Natural killer cell (primary cell): ENCODE data around the gene HOXD4. TPM values are rescaled to one million over a fixed set of nuclear protein-coding genes. Genes with fewer than 3 reads are reported as not detected.

ENCODE experiments used
- ATAC-seq, 3 donors: fragments of 150-1000 bp in 2 of 3; fragments of 200-7000 bp in 1 of 3; cut with Tn5 transposase; 1 replicate in 1 of 3; 2 replicates in 2 of 3; pipeline ENCODE4 v1.10.0; 2021; ENCODE audit warnings: mild to moderate bottlenecking in 2 of 3, moderate library complexity in 2 of 3
- DNase-seq, 2 donors: peaks; one replicate each; pipeline versions ENCODE4 v3.0.0 to v3.0.0-alpha.2; 2013 to 2021; ENCODE audit warnings: mixed read lengths in 1 of 2
- H3K27ac ChIP-seq: one replicate; pipeline ENCODE4 v1.5.1; 2013; ENCODE audit warnings: mild to moderate bottlenecking, low read length
- H3K27me3 ChIP-seq: one replicate; pipeline ENCODE4 v1.6.1; 2013; ENCODE audit warnings: low read length; ENCODE audit not compliant: control insufficient read depth, insufficient read depth
- H3K36me3 ChIP-seq: one replicate; pipeline ENCODE4 v1.6.1; 2013; ENCODE audit warnings: low read length; ENCODE audit not compliant: control insufficient read depth, insufficient read depth
- H3K4me1 ChIP-seq: one replicate; pipeline ENCODE4 v1.6.1; 2013; ENCODE audit warnings: low read length; ENCODE audit not compliant: control insufficient read depth, insufficient read depth
- H3K4me3 ChIP-seq: one replicate; pipeline ENCODE4 v1.5.1; 2013; ENCODE audit warnings: low read length
- H3K9me3 ChIP-seq: one replicate; pipeline ENCODE4 v1.6.1; 2013; ENCODE audit warnings: low read length; ENCODE audit not compliant: control insufficient read depth, insufficient read depth
- H3K27ac Mint-ChIP-seq, 2 donors: one replicate each; pipeline ENCODE4 v1.8.0; 2022; ENCODE audit warnings: mild to moderate bottlenecking in 2 of 2, mixed read lengths in 2 of 2, moderate library complexity in 1 of 2
- H3K27me3 Mint-ChIP-seq, 2 donors: one replicate each; pipeline ENCODE4 v1.8.0; 2022; ENCODE audit warnings: low read depth in 2 of 2, mixed read lengths in 2 of 2
- H3K36me3 Mint-ChIP-seq: one replicate; pipeline ENCODE4 v1.8.0; 2022; ENCODE audit warnings: mixed read lengths
- H3K4me1 Mint-ChIP-seq, 2 donors: one replicate each; pipeline ENCODE4 v1.8.0; 2022; ENCODE audit warnings: mixed read lengths in 2 of 2
- H3K4me3 Mint-ChIP-seq: one replicate; pipeline ENCODE4 v1.8.0; 2022; ENCODE audit warnings: mild to moderate bottlenecking, moderate library complexity, mixed read lengths
- H3K9me3 Mint-ChIP-seq, 2 donors: one replicate each; pipeline ENCODE4 v1.8.0; 2022; ENCODE audit warnings: mixed read lengths in 2 of 2
- WGBS: methylation state at CpG from one replicate; pipeline ENCODE4 v1.1.7; 2013; ENCODE audit warnings: missing lambda C conversion rate; ENCODE audit not compliant: insufficient coverage; 5-methylcytosine and 5-hydroxymethylcytosine counted together
- intact Hi-C: fragments of 100-400 bp; cut with micrococcal nuclease; formaldehyde crosslinking; loops from one replicate; pipeline ENCODE4 v1.14.2; 2022
- total RNA-seq, 4 donors: library from RNA; stranded (reverse); fragments of 120-200 nt in 1 of 4; gene quantifications; one replicate each; pipeline versions ENCODE4 v1.2.3 to v1.2.4, GENCODE V29; 2013 to 2022
- TF ChIP-seq, protein P1 (sequence below): fragments of 200-600 bp; IDR thresholded peaks from one replicate; pipeline ENCODE4 v1.8.0; 2022; ENCODE audit warnings: antibody characterized with exemption

The HOXD4 gene
- total RNA-seq, 3 donors from 2014 or later (not counting 1 experiment from before 2014, with no cell fraction given), result not detected

DNA sequence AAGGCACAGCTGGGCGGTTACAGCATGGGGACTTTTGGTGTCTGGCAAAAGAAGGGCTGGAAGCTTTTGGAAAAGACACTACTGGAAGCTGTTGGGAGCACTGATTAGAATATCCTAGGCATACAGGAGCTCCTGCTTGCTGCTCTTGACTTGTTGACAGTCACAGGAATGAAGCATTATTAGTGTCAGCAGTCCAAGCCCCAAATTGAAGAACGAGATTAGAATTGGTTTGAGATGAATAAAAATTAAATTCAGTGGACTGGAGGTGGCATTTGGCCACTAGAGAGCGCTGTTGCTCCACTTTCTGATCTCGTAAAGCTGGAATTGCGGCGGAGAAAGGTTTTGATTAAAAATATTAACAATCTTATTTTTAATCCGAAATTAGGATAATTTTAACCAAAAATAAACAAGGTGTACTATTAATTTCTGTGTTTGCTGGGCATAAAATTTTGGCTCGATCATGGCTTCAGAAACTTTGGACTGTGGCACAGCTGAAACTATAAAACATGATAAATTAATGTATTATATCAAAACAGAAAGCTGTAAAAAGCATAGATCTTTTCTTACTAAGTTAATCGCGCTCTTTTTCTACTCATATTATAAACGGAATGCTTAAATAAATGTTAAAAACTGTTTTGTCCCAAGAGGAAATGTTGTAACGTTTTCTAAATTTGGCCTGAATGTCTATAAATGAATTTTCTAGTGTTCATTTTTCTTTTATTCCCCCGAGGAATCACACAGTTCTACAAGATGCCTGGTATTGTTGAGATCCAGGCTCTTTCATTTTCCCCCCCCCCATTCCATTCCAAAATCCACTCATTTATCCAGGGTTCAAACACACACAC, 24.2 kb upstream of the HOXD4 start:
- no peaks in the 10 kb centered on the region for H3K9me3 ChIP-seq
- Mint-ChIP-seq H3K27ac (peak overlapping the region in 1 of 2 donors; percentile 18), H3K36me3 (peaks cover 17% of the 10 kb centered on the region), H3K27me3 (peaks cover 69 to 75% of the 10 kb centered on the region in 2 donors), H3K9me3 (no peaks in the 10 kb centered on the region), H3K4me3 (peak overlapping the region; percentile 40), H3K4me1 (peaks cover 22 to 27% of the 10 kb centered on the region in 2 donors)
- peaks cover 82% of the 10 kb centered on the region for H3K27me3 ChIP-seq
- intact Hi-C loops, result loop anchor here (1.0 to 5.0 kb wide), 6 partner anchors 328 to 1035 kb away; no protein-coding TSS in a partner anchor
- TF ChIP-seq, protein P1, sequence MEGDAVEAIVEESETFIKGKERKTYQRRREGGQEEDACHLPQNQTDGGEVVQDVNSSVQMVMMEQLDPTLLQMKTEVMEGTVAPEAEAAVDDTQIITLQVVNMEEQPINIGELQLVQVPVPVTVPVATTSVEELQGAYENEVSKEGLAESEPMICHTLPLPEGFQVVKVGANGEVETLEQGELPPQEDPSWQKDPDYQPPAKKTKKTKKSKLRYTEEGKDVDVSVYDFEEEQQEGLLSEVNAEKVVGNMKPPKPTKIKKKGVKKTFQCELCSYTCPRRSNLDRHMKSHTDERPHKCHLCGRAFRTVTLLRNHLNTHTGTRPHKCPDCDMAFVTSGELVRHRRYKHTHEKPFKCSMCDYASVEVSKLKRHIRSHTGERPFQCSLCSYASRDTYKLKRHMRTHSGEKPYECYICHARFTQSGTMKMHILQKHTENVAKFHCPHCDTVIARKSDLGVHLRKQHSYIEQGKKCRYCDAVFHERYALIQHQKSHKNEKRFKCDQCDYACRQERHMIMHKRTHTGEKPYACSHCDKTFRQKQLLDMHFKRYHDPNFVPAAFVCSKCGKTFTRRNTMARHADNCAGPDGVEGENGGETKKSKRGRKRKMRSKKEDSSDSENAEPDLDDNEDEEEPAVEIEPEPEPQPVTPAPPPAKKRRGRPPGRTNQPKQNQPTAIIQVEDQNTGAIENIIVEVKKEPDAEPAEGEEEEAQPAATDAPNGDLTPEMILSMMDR, result peak; percentile 93
- peak; percentile 57 to 87 for DNase-seq
- no peak overlapping the region for H3K4me3 ChIP-seq
- no peak overlapping the region for H3K27ac ChIP-seq
- peaks cover 26% of the 10 kb centered on the region for H3K4me1 ChIP-seq
- 9% methylated on average over 7 of the region's 13 CpGs for WGBS
- ATAC-seq, result peak in 1 of 3 donors; percentile 32
- H3K36me3 ChIP-seq, result no peaks in the 10 kb centered on the region

DNA sequence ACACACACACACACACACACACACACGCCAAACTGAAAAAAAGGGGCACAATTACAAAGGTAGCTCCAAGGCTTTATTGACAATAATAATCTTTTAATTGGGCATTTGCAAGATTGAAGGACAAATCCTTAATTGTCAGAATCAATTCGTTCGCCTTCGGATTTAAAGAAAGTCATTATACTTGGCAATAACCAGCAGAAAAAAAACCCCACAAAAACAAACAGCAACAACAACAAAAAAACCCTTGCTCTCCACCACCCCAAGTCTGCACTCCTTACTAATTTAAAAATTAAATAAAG, 23.6 kb upstream of the HOXD4 start:
- H3K9me3 Mint-ChIP-seq, result no peaks in the 10 kb centered on the region
- Histone ChIP-seq H3K27me3 (peaks cover 84% of the 10 kb centered on the region), H3K4me1 (peaks cover 26% of the 10 kb centered on the region), H3K4me3 (no peak overlapping the region), H3K9me3 (no peaks in the 10 kb centered on the region), H3K36me3 (no peaks in the 10 kb centered on the region), H3K27ac (no peak overlapping the region)
- peaks cover 22% of the 10 kb centered on the region for H3K36me3 Mint-ChIP-seq
- H3K27me3 Mint-ChIP-seq, result peaks cover 70 to 81% of the 10 kb centered on the region in 2 donors
- H3K4me1 Mint-ChIP-seq, result peaks cover 28 to 33% of the 10 kb centered on the region in 2 donors
- 24% methylated on average over 3 of the region's 4 CpGs for WGBS
- intact Hi-C loops, result loop anchor here (1.0 to 5.0 kb wide), 6 partner anchors 328 to 1035 kb away; no protein-coding TSS in a partner anchor
- TF ChIP-seq, protein P1, result no peak
- DNase-seq, result no peak
- peak overlapping the region in 1 of 2 donors; percentile 54 for H3K27ac Mint-ChIP-seq
- ATAC-seq, result no peak
- peak overlapping the region; percentile 78 for H3K4me3 Mint-ChIP-seq

DNA sequence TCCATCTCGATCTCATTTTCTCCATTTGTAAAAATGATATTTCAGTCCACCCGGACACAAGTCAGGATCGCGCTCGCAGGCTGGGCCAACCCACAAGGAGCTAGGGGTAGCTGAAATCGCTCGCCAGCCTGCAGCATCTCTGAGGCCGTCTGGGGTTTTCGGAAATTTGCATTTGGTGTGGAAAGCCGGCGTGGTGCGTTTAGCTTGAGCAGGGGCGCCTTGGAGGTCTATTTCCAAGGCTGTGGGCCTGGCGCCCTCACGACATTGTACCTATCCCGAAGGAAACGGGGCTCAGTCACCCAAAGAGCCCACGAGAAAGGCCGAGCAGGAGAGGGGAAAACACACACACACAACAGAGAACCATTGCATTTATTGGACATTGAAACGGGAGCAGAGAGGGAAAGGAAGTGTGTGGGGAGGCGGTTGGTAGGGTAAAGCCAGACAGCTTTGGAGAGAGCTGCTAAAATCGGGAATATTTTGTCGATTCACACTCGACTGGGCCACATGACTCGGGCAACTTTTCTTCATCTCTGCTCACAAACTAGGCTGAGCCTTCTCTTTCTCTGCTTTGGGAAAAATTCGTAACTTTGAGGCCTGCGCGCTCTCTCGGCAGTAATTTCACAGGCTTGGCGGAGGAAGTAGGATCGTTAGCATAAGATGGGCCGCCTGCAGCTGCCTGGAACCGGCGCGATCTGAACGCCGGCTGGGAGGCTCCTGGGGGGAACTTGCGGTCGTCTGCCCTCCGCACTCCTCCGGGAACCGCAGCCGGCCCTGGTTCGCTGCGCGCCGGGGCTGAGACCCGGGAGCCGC, 23.0 kb upstream of the HOXD4 start:
- Histone ChIP-seq H3K4me1 (peaks cover 25% of the 10 kb centered on the region), H3K4me3 (no peak overlapping the region), H3K27ac (no peak overlapping the region), H3K9me3 (peaks cover 3% of the 10 kb centered on the region), H3K27me3 (peaks cover 87% of the 10 kb centered on the region), H3K36me3 (no peaks in the 10 kb centered on the region)
- TF ChIP-seq, protein P1, result no peak
- Mint-ChIP-seq H3K9me3 (no peaks in the 10 kb centered on the region), H3K27me3 (peaks cover 75 to 86% of the 10 kb centered on the region in 2 donors), H3K27ac (peak overlapping the region in 1 of 2 donors; percentile 54), H3K4me3 (peak overlapping the region; percentile 78), H3K4me1 (peaks cover 30 to 35% of the 10 kb centered on the region in 2 donors), H3K36me3 (peaks cover 22% of the 10 kb centered on the region)
- intact Hi-C loops, result loop anchor here (5.0 kb wide), 3 partner anchors 509 to 1034 kb away; no protein-coding TSS in a partner anchor
- DNase-seq (no peak), ATAC-seq (no peak)
- 9% methylated on average over 47 of the region's 49 CpGs for WGBS
